Measurements from ENCODE around the gene MN1.
"Not testable (repeated sequence)": the region's sequence is repeated elsewhere in the genome, so short reads cannot be mapped to it uniquely, and the experiment has no call there.

Gene MN1

GRCh38 chr22:27752141-27752540 is 49.4 kb downstream of the MN1 start:
- H3K27me3 ChIP-seq (ENCODE audit: insufficient read depth, low read length) = peaks cover 6% of the 10 kb centered on the region; the same call in 1 of the 2 replicates

DNA sequence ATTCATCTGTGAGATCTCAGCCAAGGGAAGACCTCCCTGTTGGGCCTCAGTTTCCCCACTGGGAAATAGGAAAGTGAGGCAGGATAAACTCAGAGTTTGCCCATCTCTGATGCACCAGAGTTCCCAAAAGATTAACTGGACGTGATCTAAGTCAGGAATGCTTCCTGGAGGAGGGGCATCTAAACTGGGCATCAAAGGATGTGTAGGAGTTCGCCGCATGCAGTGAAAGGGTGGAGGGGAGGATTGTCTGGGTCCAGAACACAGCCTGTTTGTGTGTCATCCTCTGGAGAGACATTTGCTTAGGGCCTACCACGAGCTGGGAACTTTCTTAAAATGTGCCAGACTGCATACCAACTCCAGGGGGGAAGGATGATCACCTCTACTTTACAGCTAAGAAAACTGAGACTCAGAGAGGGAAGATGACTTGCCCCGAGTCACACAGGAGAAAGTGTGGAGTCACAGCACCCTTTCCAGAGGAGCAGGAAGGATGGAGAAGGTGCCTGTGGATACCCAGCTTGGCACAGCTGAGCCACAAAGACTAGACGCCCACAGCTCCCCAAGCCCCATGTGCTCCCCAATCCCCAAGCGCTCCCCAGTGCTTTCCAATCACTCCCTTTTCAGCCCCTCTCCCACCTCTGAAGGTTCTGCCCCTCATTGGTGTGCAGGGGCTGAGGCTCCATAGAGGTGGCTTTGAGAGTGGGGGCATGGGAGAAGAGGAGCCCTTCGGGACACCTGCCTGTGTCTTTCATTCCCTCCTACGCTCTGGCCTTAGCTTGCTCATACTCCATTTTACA is 50.1 kb downstream of the MN1 start:
- Histone ChIP-seq H3K9ac (ENCODE audit: low read depth, low read length) (no peak overlapping the region), H3K9me3 (ENCODE audit: insufficient read depth, low read depth, low read length) (no peaks in the 10 kb centered on the region), H3K27ac (ENCODE audit: low read length) (no peak overlapping the region)

More at GRCh38 chr22:27752141-27752540, 49.4 kb downstream of the MN1 start:
- H3K4me3 ChIP-seq (ENCODE audit: low read length) = no peak overlapping the region
- no peaks in the 10 kb centered on the region for H3K9me3 ChIP-seq (ENCODE audit: insufficient read depth, low read depth, low read length)
- H3K36me3 ChIP-seq (ENCODE audit: insufficient read depth, low read depth, low read length) = no peaks in the 10 kb centered on the region
- H3K27ac ChIP-seq (ENCODE audit: low read length) = no peak overlapping the region
- peaks cover 31% of the 10 kb centered on the region for H3K4me1 ChIP-seq (ENCODE audit: insufficient read depth, low read length)
- H3K9ac ChIP-seq (ENCODE audit: low read depth, low read length) = no peak overlapping the region

DNA sequence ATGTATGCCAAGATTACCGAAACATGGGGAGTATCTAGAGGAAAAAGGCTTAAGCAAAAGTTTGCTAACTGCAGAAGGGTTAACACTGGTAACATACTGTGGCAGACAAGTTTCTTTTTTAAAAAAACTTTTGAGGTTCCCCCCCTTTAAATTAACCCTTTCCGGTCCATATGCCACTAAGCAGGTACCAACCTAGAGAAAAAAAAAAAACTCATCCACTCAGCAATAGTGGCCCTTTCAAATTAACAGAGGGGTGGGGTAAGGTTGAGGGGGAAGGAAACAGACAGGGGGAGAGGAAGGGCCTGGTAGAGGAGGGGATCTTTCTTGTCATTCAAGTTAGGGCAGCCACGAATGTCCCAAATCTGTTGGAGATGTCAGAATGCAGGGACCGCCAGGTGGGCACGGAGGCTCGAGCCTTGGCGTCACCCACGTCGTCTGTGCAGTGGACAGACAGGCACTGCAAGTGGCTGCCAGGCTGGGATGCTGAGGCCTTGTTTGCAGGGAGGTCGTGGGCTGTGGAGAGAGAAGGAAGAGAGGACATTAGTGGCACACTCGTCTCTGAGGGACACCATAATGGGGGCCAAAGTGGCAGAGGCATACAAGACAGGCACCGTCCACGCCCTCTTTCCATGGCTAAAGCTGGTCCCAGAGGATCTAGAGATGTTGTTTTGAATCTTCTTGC is 50.8 kb downstream of the MN1 start:
- Histone ChIP-seq H3K9me3 (ENCODE audit: insufficient read depth, low read depth, low read length) (no peaks in the 10 kb centered on the region), H3K4me3 (ENCODE audit: low read length) (no peak overlapping the region), H3K36me3 (ENCODE audit: insufficient read depth, low read depth, low read length) (no peaks in the 10 kb centered on the region), H3K27me3 (ENCODE audit: insufficient read depth, low read length) (peaks cover 8% of the 10 kb centered on the region; the same call in 1 of the 2 replicates), H3K9ac (ENCODE audit: low read depth, low read length) (no peak overlapping the region), H3K27ac (ENCODE audit: low read length) (no peak overlapping the region), H3K4me1 (ENCODE audit: insufficient read depth, low read length) (peaks cover 31% of the 10 kb centered on the region)

More for the DNA sequence above, 50.1 kb downstream of the MN1 start:
- no peaks in the 10 kb centered on the region for H3K36me3 ChIP-seq (ENCODE audit: insufficient read depth, low read depth, low read length)
- peaks cover 6% of the 10 kb centered on the region; the same call in 1 of the 2 replicates for H3K27me3 ChIP-seq (ENCODE audit: insufficient read depth, low read length)
- peaks cover 31% of the 10 kb centered on the region for H3K4me1 ChIP-seq (ENCODE audit: insufficient read depth, low read length)
- H3K4me3 ChIP-seq (ENCODE audit: low read length) = no peak overlapping the region

- Histone ChIP-seq H3K36me3 (ENCODE audit: insufficient read depth, low read depth, low read length) (no peaks in the 10 kb centered on the region), H3K4me1 (ENCODE audit: insufficient read depth, low read length) (peaks cover 38% of the 10 kb centered on the region), H3K9ac (ENCODE audit: low read depth, low read length) (peak overlapping the region; percentile 58; the same call in 1 of the 2 replicates), H3K4me3 (ENCODE audit: low read length) (peak overlapping the region; percentile 28; the same call in 1 of the 2 replicates), H3K9me3 (ENCODE audit: insufficient read depth, low read depth, low read length) (no peaks in the 10 kb centered on the region), H3K27me3 (ENCODE audit: insufficient read depth, low read length) (peaks cover 15% of the 10 kb centered on the region; the same call in 1 of the 2 replicates), H3K27ac (ENCODE audit: low read length) (peak overlapping the region; percentile 49)
These were observed 51.8 kb downstream of the MN1 start for GRCh38 chr22:27749597-27750225.

GRCh38 chr22:27748751-27749191 is 52.8 kb downstream of the MN1 start:
- H3K9me3 ChIP-seq (ENCODE audit: insufficient read depth, low read depth, low read length) = no peaks in the 10 kb centered on the region
- H3K4me3 ChIP-seq (ENCODE audit: low read length) = peak overlapping the region; percentile 28; the same call in 1 of the 2 replicates
- H3K27ac ChIP-seq (ENCODE audit: low read length) = no peak overlapping the region
- peaks cover 15% of the 10 kb centered on the region; the same call in 1 of the 2 replicates for H3K27me3 ChIP-seq (ENCODE audit: insufficient read depth, low read length)
- peaks cover 38% of the 10 kb centered on the region for H3K4me1 ChIP-seq (ENCODE audit: insufficient read depth, low read length)
- H3K9ac ChIP-seq (ENCODE audit: low read depth, low read length) = peak overlapping the region; percentile 58; the same call in 1 of the 2 replicates
- H3K36me3 ChIP-seq (ENCODE audit: insufficient read depth, low read depth, low read length) = no peaks in the 10 kb centered on the region

GRCh38 chr22:27748349-27748748 is 53.2 kb downstream of the MN1 start:
- peak overlapping the region; percentile 58; the same call in 1 of the 2 replicates for H3K9ac ChIP-seq (ENCODE audit: low read depth, low read length)
- peaks cover 15% of the 10 kb centered on the region; the same call in 1 of the 2 replicates for H3K27me3 ChIP-seq (ENCODE audit: insufficient read depth, low read length)
- H3K9me3 ChIP-seq (ENCODE audit: insufficient read depth, low read depth, low read length) = no peaks in the 10 kb centered on the region
- peaks cover 38% of the 10 kb centered on the region for H3K4me1 ChIP-seq (ENCODE audit: insufficient read depth, low read length)
- no peaks in the 10 kb centered on the region for H3K36me3 ChIP-seq (ENCODE audit: insufficient read depth, low read depth, low read length)
- no peak overlapping the region for H3K4me3 ChIP-seq (ENCODE audit: low read length)
- no peak overlapping the region for H3K27ac ChIP-seq (ENCODE audit: low read length)

- H3K4me1 ChIP-seq (ENCODE audit: insufficient read depth, low read length) = peaks cover 38% of the 10 kb centered on the region
- H3K27me3 ChIP-seq (ENCODE audit: insufficient read depth, low read length) = peaks cover 15% of the 10 kb centered on the region; the same call in 1 of the 2 replicates
- no peaks in the 10 kb centered on the region for H3K9me3 ChIP-seq (ENCODE audit: insufficient read depth, low read depth, low read length)
- no peaks in the 10 kb centered on the region for H3K36me3 ChIP-seq (ENCODE audit: insufficient read depth, low read depth, low read length)
- H3K4me3 ChIP-seq (ENCODE audit: low read length) = no peak overlapping the region
- H3K9ac ChIP-seq (ENCODE audit: low read depth, low read length) = no peak overlapping the region
- H3K27ac ChIP-seq (ENCODE audit: low read length) = no peak overlapping the region
These were observed 53.9 kb downstream of the MN1 start for GRCh38 chr22:27747396-27748221.

DNA sequence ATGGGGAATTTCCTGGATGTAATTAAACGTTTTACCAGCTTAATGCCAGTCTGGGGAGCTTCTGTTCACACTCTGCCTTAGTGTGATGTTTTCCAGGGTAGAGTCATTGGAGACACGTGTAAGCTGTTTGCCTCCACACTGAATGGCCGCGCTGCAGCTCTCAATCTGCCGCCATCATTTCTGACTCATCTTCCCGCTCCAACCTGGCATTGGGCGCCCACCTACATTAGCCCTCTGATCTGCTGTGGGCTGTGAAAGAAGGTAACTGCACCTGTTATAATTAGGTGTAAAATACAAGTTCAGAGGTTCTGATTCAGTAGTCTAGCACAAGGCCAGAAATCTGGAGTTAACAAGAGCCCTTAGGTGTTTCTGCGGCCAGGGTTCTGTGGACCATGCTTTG is 54.6 kb downstream of the MN1 start:
- no peak overlapping the region for H3K4me3 ChIP-seq (ENCODE audit: low read length)
- no peaks in the 10 kb centered on the region for H3K9me3 ChIP-seq (ENCODE audit: insufficient read depth, low read depth, low read length)
- no peak overlapping the region for H3K27ac ChIP-seq (ENCODE audit: low read length)
- H3K36me3 ChIP-seq (ENCODE audit: insufficient read depth, low read depth, low read length) = no peaks in the 10 kb centered on the region
- peaks cover 18% of the 10 kb centered on the region for H3K27me3 ChIP-seq (ENCODE audit: insufficient read depth, low read length)
- no peak overlapping the region for H3K9ac ChIP-seq (ENCODE audit: low read depth, low read length)
- peaks cover 39% of the 10 kb centered on the region for H3K4me1 ChIP-seq (ENCODE audit: insufficient read depth, low read length)

- no peak overlapping the region for H3K27ac ChIP-seq (ENCODE audit: low read length)
- peaks cover 41% of the 10 kb centered on the region for H3K4me1 ChIP-seq (ENCODE audit: insufficient read depth, low read length)
- peaks cover 21% of the 10 kb centered on the region for H3K27me3 ChIP-seq (ENCODE audit: insufficient read depth, low read length)
- no peak overlapping the region for H3K4me3 ChIP-seq (ENCODE audit: low read length)
- peaks cover 6% of the 10 kb centered on the region for H3K36me3 ChIP-seq (ENCODE audit: insufficient read depth, low read depth, low read length)
- no peak overlapping the region for H3K9ac ChIP-seq (ENCODE audit: low read depth, low read length)
- H3K9me3 ChIP-seq (ENCODE audit: insufficient read depth, low read depth, low read length) = peaks cover under 1% of the 10 kb centered on the region; the same call in 1 of the 2 replicates
These were observed 55.7 kb downstream of the MN1 start for GRCh38 chr22:27745809-27746208.

DNA sequence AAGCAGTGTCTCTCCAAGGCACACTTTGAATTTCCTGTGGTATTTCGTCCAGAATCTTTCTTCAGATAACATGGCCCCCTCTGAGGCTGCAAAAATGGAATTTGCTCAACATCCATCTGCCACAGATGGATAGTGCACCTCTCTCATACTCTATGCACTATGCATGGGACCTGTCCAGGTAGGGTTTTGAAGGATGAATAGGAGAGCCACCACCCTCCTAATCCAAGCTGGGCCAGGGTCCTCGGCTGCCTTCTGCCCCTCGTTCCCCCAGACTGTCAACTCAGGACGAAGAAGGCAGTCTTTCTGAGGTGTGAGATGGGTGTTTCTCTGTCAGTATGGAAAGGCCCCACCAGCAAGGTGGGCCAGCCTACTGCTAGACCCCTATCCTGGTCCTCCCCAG is 56.4 kb downstream of the MN1 start:
- no peak overlapping the region for H3K9ac ChIP-seq (ENCODE audit: low read depth, low read length)
- H3K4me1 ChIP-seq (ENCODE audit: insufficient read depth, low read length) = peaks cover 34% of the 10 kb centered on the region
- peaks cover 5% of the 10 kb centered on the region; the same call in 1 of the 2 replicates for H3K9me3 ChIP-seq (ENCODE audit: insufficient read depth, low read depth, low read length)
- no peak overlapping the region for H3K4me3 ChIP-seq (ENCODE audit: low read length)
- H3K36me3 ChIP-seq (ENCODE audit: insufficient read depth, low read depth, low read length) = peaks cover 12% of the 10 kb centered on the region
- H3K27ac ChIP-seq (ENCODE audit: low read length) = no peak overlapping the region
- H3K27me3 ChIP-seq (ENCODE audit: insufficient read depth, low read length) = peaks cover 21% of the 10 kb centered on the region

DNA sequence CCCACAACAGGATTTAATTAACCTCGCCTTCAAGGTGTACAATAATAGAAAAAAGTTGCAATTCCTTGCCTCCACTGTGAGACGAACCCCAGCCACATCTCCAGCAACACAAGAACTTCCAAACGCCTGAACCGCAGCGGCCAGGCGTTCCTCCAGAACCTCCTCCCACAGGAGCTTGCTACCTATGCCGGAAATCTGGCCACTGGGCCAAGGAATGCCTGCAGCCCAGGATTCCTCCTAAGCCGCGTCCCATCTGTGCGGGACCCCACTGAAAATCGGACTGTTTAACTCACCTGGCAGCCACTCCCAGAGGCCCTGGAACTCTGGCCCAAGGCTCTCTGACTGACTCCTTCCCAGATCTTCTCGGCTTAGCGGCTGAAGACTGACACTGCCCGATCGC is 57.5 kb downstream of the MN1 start:
- peak overlapping the region; percentile 63; the same call in 1 of the 2 replicates for H3K9ac ChIP-seq (ENCODE audit: low read depth, low read length)

More for the DNA sequence above, 57.5 kb downstream of the MN1 start:
- H3K9me3 ChIP-seq (ENCODE audit: insufficient read depth, low read depth, low read length); H3K27ac ChIP-seq (ENCODE audit: low read length): not testable (repeated sequence)
- Histone ChIP-seq H3K36me3 (ENCODE audit: insufficient read depth, low read depth, low read length) (peaks cover 22% of the 10 kb centered on the region), H3K27me3 (ENCODE audit: insufficient read depth, low read length) (peaks cover 15% of the 10 kb centered on the region; the same call in 1 of the 2 replicates), H3K4me3 (ENCODE audit: low read length) (peak overlapping the region; percentile 65), H3K4me1 (ENCODE audit: insufficient read depth, low read length) (peaks cover 23% of the 10 kb centered on the region)
